A673 (cell line): ENCODE measurements around the gene TNFRSF18. TPM values are rescaled to one million over a fixed set of nuclear protein-coding genes. Genes with fewer than 3 reads are reported as not detected.
"Not testable (repeated sequence)": the region's sequence is repeated elsewhere in the genome, so short reads cannot be mapped to it uniquely, and the experiment has no call there.

Experiments
- BruUV-seq: library from RNA; stranded (reverse); fragments of 400-500 nt; replicated peaks from 2 replicates; lab custom pipeline; 2021; lab: Mats Ljungman, UMichigan
- CTCF ChIA-PET: fragments of 300-600 bp; sonication (Branson Sonifier 250); formaldehyde crosslinking; loops from one replicate; lab custom pipeline; 2022; ENCODE audit warnings: antibody characterized with exemption; lab: Charles Lee
- POLR2A ChIA-PET: fragments of 300-600 bp; sonication (Branson Sonifier 250); formaldehyde crosslinking; loops from one replicate; lab custom pipeline; 2022; ENCODE audit warnings: antibody characterized with exemption; ENCODE audit not compliant: low non-redundant PET; lab: Charles Lee
- DNase-seq: peaks from one replicate; pipeline ENCODE4 v3.0.0-alpha.2; 2015; ENCODE audit warnings: low spot score
- H3K27ac ChIP-seq: fragments of 200-600 bp; sonication (generic); 2 replicates; pipeline ENCODE4 v1.5.1; 2016; ENCODE audit warnings: mixed run types, low read depth, mild to moderate bottlenecking, mixed read lengths, antibody characterized with exemption, low read length; ENCODE audit not compliant: poor library complexity, severe bottlenecking
- H3K27me3 ChIP-seq: fragments of 200-600 bp; sonication (generic); replicated peaks from 2 replicates; pipeline ENCODE4 v1.6.1; 2017; ENCODE audit warnings: mixed run types, low read depth, mild to moderate bottlenecking, mixed read lengths, antibody characterized with exemption, low read length; ENCODE audit not compliant: insufficient read depth, poor library complexity
- H3K36me3 ChIP-seq: fragments of 200-600 bp; sonication (generic); 2 replicates; pipeline ENCODE4 v1.6.1; 2016; ENCODE audit warnings: mixed run types, mild to moderate bottlenecking, mixed read lengths, antibody characterized with exemption, low read length; ENCODE audit not compliant: insufficient read depth, poor library complexity, severe bottlenecking
- H3K4me1 ChIP-seq: fragments of 200-600 bp; sonication (generic); 2 replicates; pipeline ENCODE4 v1.6.1; 2017; ENCODE audit warnings: mixed run types, mild to moderate bottlenecking, mixed read lengths, antibody characterized with exemption, low read length; ENCODE audit not compliant: insufficient read depth, poor library complexity, severe bottlenecking
- H3K4me3 ChIP-seq: fragments of 200-600 bp; sonication (generic); 2 replicates; pipeline ENCODE4 v1.5.1; 2016; ENCODE audit warnings: low read depth, mixed run types, mild to moderate bottlenecking, mixed read lengths, low read length; ENCODE audit not compliant: poor library complexity, severe bottlenecking
- H3K9me3 ChIP-seq: fragments of 200-600 bp; sonication (generic); 2 replicates; pipeline ENCODE4 v1.6.1; 2016; ENCODE audit warnings: mixed run types, low read depth, mild to moderate bottlenecking, mixed read lengths, antibody characterized with exemption, low read length; ENCODE audit not compliant: poor library complexity, severe bottlenecking
- EZH2 ChIP-seq: fragments of 200-600 bp; sonication (generic); IDR thresholded peaks from 2 replicates; pipeline ENCODE4 v1.6.1; 2017; ENCODE audit warnings: borderline replicate concordance, low read depth, mild to moderate bottlenecking, mixed read lengths, antibody characterized with exemption, low read length; ENCODE audit not compliant: poor library complexity, severe bottlenecking
- intact Hi-C: fragments of 100-400 bp; cut with micrococcal nuclease; formaldehyde crosslinking; loops from one replicate; pipeline ENCODE4 v1.10.0; 2022; ENCODE audit not compliant: unreplicated experiment
- total RNA-seq: library from RNA; stranded (reverse); gene quantifications from 2 replicates; pipeline ENCODE4 v1.2.3, GENCODE V29; 2021
- TF ChIP-seq, protein P1 (sequence below): fragments of 300-800, 200-600 bp; sonication (generic); conservative IDR thresholded peaks from 2 replicates; pipeline ENCODE4 v1.5.1; 2017; ENCODE audit warnings: low read depth, mild to moderate bottlenecking, antibody characterized with exemption, low read length, moderate library complexity, mixed read lengths

TNFRSF18 gene
- total RNA-seq, 1 experiment from 2014 or later: 0.77 TPM

GRCh38 chr1:1250786-1251284 lies 44.4 kb upstream of the TNFRSF18 start:
- CTCF ChIA-PET: no interaction called here
- POLR2A ChIA-PET: no interaction called here
- H3K9me3 ChIP-seq: no peaks in the 10 kb centered on the region
- intact Hi-C loops: no loop called here
- H3K4me3 ChIP-seq: no peak overlapping the region
- no peak for TF ChIP-seq EZH2
- TF ChIP-seq, protein P1, sequence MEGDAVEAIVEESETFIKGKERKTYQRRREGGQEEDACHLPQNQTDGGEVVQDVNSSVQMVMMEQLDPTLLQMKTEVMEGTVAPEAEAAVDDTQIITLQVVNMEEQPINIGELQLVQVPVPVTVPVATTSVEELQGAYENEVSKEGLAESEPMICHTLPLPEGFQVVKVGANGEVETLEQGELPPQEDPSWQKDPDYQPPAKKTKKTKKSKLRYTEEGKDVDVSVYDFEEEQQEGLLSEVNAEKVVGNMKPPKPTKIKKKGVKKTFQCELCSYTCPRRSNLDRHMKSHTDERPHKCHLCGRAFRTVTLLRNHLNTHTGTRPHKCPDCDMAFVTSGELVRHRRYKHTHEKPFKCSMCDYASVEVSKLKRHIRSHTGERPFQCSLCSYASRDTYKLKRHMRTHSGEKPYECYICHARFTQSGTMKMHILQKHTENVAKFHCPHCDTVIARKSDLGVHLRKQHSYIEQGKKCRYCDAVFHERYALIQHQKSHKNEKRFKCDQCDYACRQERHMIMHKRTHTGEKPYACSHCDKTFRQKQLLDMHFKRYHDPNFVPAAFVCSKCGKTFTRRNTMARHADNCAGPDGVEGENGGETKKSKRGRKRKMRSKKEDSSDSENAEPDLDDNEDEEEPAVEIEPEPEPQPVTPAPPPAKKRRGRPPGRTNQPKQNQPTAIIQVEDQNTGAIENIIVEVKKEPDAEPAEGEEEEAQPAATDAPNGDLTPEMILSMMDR: no peak
- BruUV-seq: no TSS peak
- peak overlapping the region; percentile 30 for H3K27ac ChIP-seq
- no peaks in the 10 kb centered on the region for H3K27me3 ChIP-seq
- H3K36me3 ChIP-seq: peaks cover 28% of the 10 kb centered on the region
- H3K4me1 ChIP-seq: no peaks in the 10 kb centered on the region
- no peak for DNase-seq

DNA sequence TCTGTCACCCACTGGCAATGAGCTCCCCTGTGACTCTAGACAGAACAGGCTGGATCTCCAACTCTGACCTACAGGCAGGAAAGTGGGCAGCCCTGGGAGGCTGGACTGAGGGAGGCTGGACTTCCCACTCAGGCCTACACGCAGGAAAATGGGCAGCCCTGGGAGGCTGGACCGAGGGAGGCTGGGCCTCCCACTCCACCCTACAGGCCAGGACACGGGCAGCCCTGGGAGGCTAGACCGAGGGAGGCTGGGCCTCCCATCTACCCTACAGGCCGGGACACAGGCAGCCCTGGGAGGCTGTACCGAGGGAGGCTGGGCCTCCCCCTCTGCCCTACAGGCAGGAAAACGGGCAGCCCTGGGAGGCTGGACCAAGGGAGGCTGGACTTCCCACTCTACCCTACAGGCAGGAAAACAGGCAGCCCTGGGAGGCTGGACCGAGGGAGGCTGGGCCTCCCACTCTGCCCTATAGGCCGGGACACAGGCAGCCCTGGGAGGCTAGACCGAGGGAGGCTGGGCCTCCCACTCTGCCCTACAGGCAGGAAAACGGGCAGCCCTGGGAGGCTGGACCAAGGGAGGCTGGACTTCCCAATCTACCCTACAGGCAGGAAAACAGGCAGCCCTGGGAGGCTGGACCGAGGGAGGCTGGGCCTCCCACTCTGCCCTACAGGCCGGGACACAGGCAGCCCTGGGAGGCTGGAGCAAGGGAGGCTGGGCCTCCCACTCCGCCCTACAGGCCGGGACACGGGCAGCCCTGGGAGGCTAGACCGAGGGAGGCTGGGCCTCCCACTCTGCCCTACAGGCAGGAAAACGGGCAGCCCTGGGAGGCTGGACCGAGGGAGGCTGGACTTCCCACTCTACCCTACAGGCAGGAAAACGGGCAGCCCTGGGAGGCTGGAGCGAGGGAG lies 41.9 kb upstream of the TNFRSF18 start:
- intact Hi-C loops, H3K36me3 ChIP-seq, BruUV-seq, H3K4me3 ChIP-seq, H3K9me3 ChIP-seq, H3K27ac ChIP-seq, CTCF ChIA-PET, H3K27me3 ChIP-seq, DNase-seq, H3K4me1 ChIP-seq, POLR2A ChIA-PET: not testable (repeated sequence)

GRCh38 chr1:1247341-1247913 lies 41.0 kb upstream of the TNFRSF18 start:
- no peak overlapping the region for H3K4me3 ChIP-seq
- no peaks in the 10 kb centered on the region for H3K27me3 ChIP-seq
- no peak overlapping the region for H3K27ac ChIP-seq
- no peaks in the 10 kb centered on the region for H3K4me1 ChIP-seq
- no peak for DNase-seq
- ChIA-PET CTCF (no interaction called here), POLR2A (no interaction called here)
- BruUV-seq: no TSS peak
- no peaks in the 10 kb centered on the region for H3K9me3 ChIP-seq
- H3K36me3 ChIP-seq: peaks cover 1% of the 10 kb centered on the region
- intact Hi-C loops: no loop called here
- no peak for TF ChIP-seq EZH2
- TF ChIP-seq, protein P1: no peak
